Calu3 (cell line): Measurements from ENCODE around the gene COL13A1. TPM values are rescaled to one million over a fixed set of nuclear protein-coding genes. Genes with fewer than 3 reads are reported as not detected.
A peak's percentile ranks its signal among the peaks of the same experiment; 100 is the strongest.

Experiments
- BruUV-seq: library from RNA; stranded (reverse); fragments of 400-500 nt; replicated peaks from 2 replicates; lab custom pipeline; 2021; lab: Mats Ljungman, UMichigan
- CTCF ChIA-PET: fragments of 300-600 bp; sonication (Branson Sonifier 250); formaldehyde crosslinking; loops from one replicate; lab custom pipeline; 2022; ENCODE audit warnings: antibody characterized with exemption; lab: Charles Lee
- DNase-seq: peaks from one replicate; pipeline ENCODE4 v3.0.0; 2022
- H3K27ac Mint-ChIP-seq: one replicate; pipeline ENCODE4 v1.8.0; 2022; ENCODE audit warnings: mixed read lengths; ENCODE audit not compliant: unreplicated experiment
- H3K27me3 Mint-ChIP-seq: one replicate; pipeline ENCODE4 v1.8.0; 2022; ENCODE audit warnings: mixed read lengths; ENCODE audit not compliant: unreplicated experiment
- H3K36me3 Mint-ChIP-seq: one replicate; pipeline ENCODE4 v1.8.0; 2022; ENCODE audit warnings: mild to moderate bottlenecking, moderate library complexity, mixed read lengths; ENCODE audit not compliant: insufficient read depth, unreplicated experiment
- H3K4me1 Mint-ChIP-seq: one replicate; pipeline ENCODE4 v1.8.0; 2022; ENCODE audit warnings: mild to moderate bottlenecking, low read depth, mixed read lengths; ENCODE audit not compliant: unreplicated experiment
- H3K4me3 Mint-ChIP-seq: one replicate; pipeline ENCODE4 v1.8.0; 2022; ENCODE audit warnings: mild to moderate bottlenecking, low read depth, moderate library complexity, mixed read lengths; ENCODE audit not compliant: unreplicated experiment
- H3K9me3 Mint-ChIP-seq: one replicate; pipeline ENCODE4 v1.8.0; 2022; ENCODE audit warnings: low read depth, mixed read lengths; ENCODE audit not compliant: unreplicated experiment
- CTCF ChIP-seq: fragments of 200-600 bp; IDR thresholded peaks from one replicate; pipeline ENCODE4 v1.8.0; 2022; ENCODE audit warnings: antibody characterized with exemption; ENCODE audit not compliant: unreplicated experiment
- intact Hi-C: fragments of 100-400 bp; cut with micrococcal nuclease; formaldehyde crosslinking; loops from one replicate; pipeline ENCODE4 v1.10.0; 2022; ENCODE audit not compliant: unreplicated experiment
- total RNA-seq: library from RNA; stranded (reverse); gene quantifications from 2 replicates; pipeline ENCODE4 v1.2.3, GENCODE V29; 2022

COL13A1 gene
- total RNA-seq, 1 experiment from 2014 or later, result 0.24 TPM

GRCh38 chr10:69860271-69860670 is 58.6 kb downstream of the COL13A1 start:
- no TSS peak for BruUV-seq
- H3K4me1 Mint-ChIP-seq, result peaks cover 46% of the 10 kb centered on the region
- CTCF ChIA-PET, result interaction anchor here (1.4 to 1.5 kb wide), 2 partner anchors 9 to 98 kb away, joined by 3 to 4 read pairs; no protein-coding TSS in a partner anchor
- peaks cover 13% of the 10 kb centered on the region for H3K27me3 Mint-ChIP-seq
- H3K27ac Mint-ChIP-seq, result no peak overlapping the region
- DNase-seq, result no peak
- no peak for TF ChIP-seq CTCF
- H3K36me3 Mint-ChIP-seq, result peaks cover 15% of the 10 kb centered on the region
- H3K4me3 Mint-ChIP-seq, result no peak overlapping the region
- intact Hi-C loops, result loop anchor here (5.0 kb wide), 1 partner anchor 52 kb away; no protein-coding TSS in a partner anchor
- H3K9me3 Mint-ChIP-seq, result no peaks in the 10 kb centered on the region

- peaks cover 15% of the 10 kb centered on the region for H3K36me3 Mint-ChIP-seq
- peak overlapping the region; percentile 38 for H3K4me3 Mint-ChIP-seq
- H3K4me1 Mint-ChIP-seq, result peaks cover 58% of the 10 kb centered on the region
- CTCF ChIA-PET, result interaction anchor here (0.7 to 2.1 kb wide), 7 partner anchors 11 to 97 kb away, joined by 3 to 21 read pairs (median 5); no protein-coding TSS in a partner anchor
- intact Hi-C loops, result loop anchor here (5.0 kb wide), 1 partner anchor 51 kb away; no protein-coding TSS in a partner anchor
- H3K9me3 Mint-ChIP-seq, result no peaks in the 10 kb centered on the region
- peak overlapping the region; percentile 96 for H3K27ac Mint-ChIP-seq
- no TSS peak for BruUV-seq
- TF ChIP-seq CTCF, result peak; percentile 68
- peaks cover 5% of the 10 kb centered on the region for H3K27me3 Mint-ChIP-seq
- DNase-seq, result peak; percentile 80
Measured at GRCh38 chr10:69861251-69862240, 59.8 kb downstream of the COL13A1 start.

GRCh38 chr10:69862882-69863530 is 61.3 kb downstream of the COL13A1 start:
- Mint-ChIP-seq H3K4me1 (peaks cover 72% of the 10 kb centered on the region), H3K4me3 (no peak overlapping the region), H3K9me3 (no peaks in the 10 kb centered on the region), H3K27ac (peak overlapping the region; percentile 62), H3K27me3 (no peaks in the 10 kb centered on the region), H3K36me3 (peaks cover 19% of the 10 kb centered on the region)
- BruUV-seq, result no TSS peak
- CTCF ChIA-PET, result interaction anchor here (1.5 to 2.1 kb wide), 2 partner anchors 52 kb away, joined by 7 to 21 read pairs; no protein-coding TSS in a partner anchor
- TF ChIP-seq CTCF, result no peak
- intact Hi-C loops, result loop anchor here (5.0 kb wide), 1 partner anchor 49 kb away; no protein-coding TSS in a partner anchor
- no peak for DNase-seq

- Mint-ChIP-seq H3K36me3 (peaks cover 19% of the 10 kb centered on the region), H3K27ac (peak overlapping the region; percentile 62), H3K9me3 (no peaks in the 10 kb centered on the region), H3K27me3 (no peaks in the 10 kb centered on the region), H3K4me3 (no peak overlapping the region), H3K4me1 (peaks cover 78% of the 10 kb centered on the region)
- no peak for DNase-seq
- intact Hi-C loops, result loop anchor here (5.0 kb wide), 1 partner anchor 49 kb away; no protein-coding TSS in a partner anchor
- TF ChIP-seq CTCF, result no peak
- no TSS peak for BruUV-seq
- CTCF ChIA-PET, result interaction anchor here (1.5 kb wide), 2 partner anchors 8 to 51 kb away, joined by 5 to 7 read pairs; no protein-coding TSS in a partner anchor
Measured at GRCh38 chr10:69863580-69863979, 61.9 kb downstream of the COL13A1 start.
